Activated CD8-positive, alpha-beta memory T cell treated with anti-CD3 and anti-CD28 coated beads for 36 hours (primary cell): ENCODE results near the gene SORL1. TPM values are rescaled to one million over a fixed set of nuclear protein-coding genes. Genes with fewer than 3 reads are reported as not detected.

ENCODE experiments used
- CTCF ChIA-PET: fragments of 350-600 bp; sonication (Branson Sonifier 250); formaldehyde crosslinking; loops from one replicate; lab custom pipeline; 2021; ENCODE audit warnings: antibody characterized with exemption; lab: Charles Lee
- POLR2A ChIA-PET: fragments of 350-600 bp; sonication (Branson Sonifier 250); formaldehyde crosslinking; loops from one replicate; lab custom pipeline; 2021; ENCODE audit warnings: antibody characterized with exemption; lab: Charles Lee
- total RNA-seq, 2 experiments: library from RNA; stranded (reverse); gene quantifications; one replicate each; pipeline ENCODE4 v1.2.3, GENCODE V29; 2021

The SORL1 gene
- total RNA-seq, 2 experiments from 2014 or later = 21.8 to 22.0 TPM

GRCh38 chr11:121670266-121670665 lies 218.2 kb downstream of the SORL1 start:
- ChIA-PET CTCF (no interaction called here), POLR2A (no interaction called here)

- POLR2A ChIA-PET = no interaction called here
These were observed 218.7 kb downstream of the SORL1 start for GRCh38 chr11:121670805-121671282.

GRCh38 chr11:121671283-121672168 lies 219.4 kb downstream of the SORL1 start:
- ChIA-PET CTCF (no interaction called here), POLR2A (no interaction called here)

More at GRCh38 chr11:121670805-121671282, 218.7 kb downstream of the SORL1 start:
- CTCF ChIA-PET = no interaction called here

- CTCF ChIA-PET = no interaction called here
These were observed 220.7 kb downstream of the SORL1 start for GRCh38 chr11:121672630-121673487.

GRCh38 chr11:121681550-121682268 lies 229.6 kb downstream of the SORL1 start:
- POLR2A ChIA-PET = interaction anchor here (0.6 kb wide), 1 partner anchor 952 kb away, joined by 5 read pairs; no protein-coding TSS in a partner anchor
- CTCF ChIA-PET = no interaction called here

More at GRCh38 chr11:121672630-121673487, 220.7 kb downstream of the SORL1 start:
- POLR2A ChIA-PET = interaction anchor here (0.5 kb wide), 1 partner anchor 75 kb away, joined by 4 read pairs; no protein-coding TSS in a partner anchor

Other genes starting within 250 kb of the SORL1 start
- 10 to 100 TPM; 20.1 to 22.6 TPM for gene SC5D, start 159.5 kb upstream of the SORL1 start, total RNA-seq